ENCODE results near the gene ERVK3-1. TPM values are rescaled to one million over a fixed set of nuclear protein-coding genes. Genes with fewer than 3 reads are reported as not detected.

Gene ERVK3-1
- total RNA-seq, 1 experiment from 2014 or later = 68.4 TPM

GRCh38 chr19:58275564-58275963 lies 29.6 kb upstream of the ERVK3-1 start:
- Mint-ChIP-seq H3K36me3 (ENCODE audit: insufficient read depth, unreplicated experiment) (peaks cover 66% of the 10 kb centered on the region), H3K4me3 (ENCODE audit: low read depth, unreplicated experiment) (no peak overlapping the region), H3K9me3 (ENCODE audit: low read depth, unreplicated experiment) (peaks cover 9% of the 10 kb centered on the region), H3K4me1 (ENCODE audit: low read depth, unreplicated experiment) (peaks cover 10% of the 10 kb centered on the region), H3K27ac (ENCODE audit: unreplicated experiment) (no peak overlapping the region), H3K27me3 (ENCODE audit: unreplicated experiment) (no peaks in the 10 kb centered on the region)
- BruUV-seq (replicated peaks) = no TSS peak
- intact Hi-C loops (cut with micrococcal nuclease; ENCODE audit: unreplicated experiment) = no loop called here
- CTCF ChIA-PET = interaction anchor here (0.6 kb wide), 1 partner anchor 1703 kb away, joined by 4 read pairs; no protein-coding TSS in a partner anchor
- TF ChIP-seq CTCF (IDR thresholded peaks at IDR 0.05; ENCODE audit: unreplicated experiment) = no peak
- DNase-seq = no peak

GRCh38 chr19:58277197-58277596 lies 28.0 kb upstream of the ERVK3-1 start:
- H3K27ac Mint-ChIP-seq (ENCODE audit: unreplicated experiment) = peak overlapping the region; percentile 37
- CTCF ChIA-PET = no interaction called here
- H3K4me3 Mint-ChIP-seq (ENCODE audit: low read depth, unreplicated experiment) = no peak overlapping the region
- no TSS peak for BruUV-seq (replicated peaks)
- no peak for DNase-seq
- H3K4me1 Mint-ChIP-seq (ENCODE audit: low read depth, unreplicated experiment) = peaks cover 10% of the 10 kb centered on the region
- TF ChIP-seq CTCF (IDR thresholded peaks at IDR 0.05; ENCODE audit: unreplicated experiment) = no peak
- peaks cover 16% of the 10 kb centered on the region for H3K9me3 Mint-ChIP-seq (ENCODE audit: low read depth, unreplicated experiment)
- intact Hi-C loops (cut with micrococcal nuclease; ENCODE audit: unreplicated experiment) = no loop called here
- H3K27me3 Mint-ChIP-seq (ENCODE audit: unreplicated experiment) = no peaks in the 10 kb centered on the region
- peaks cover 61% of the 10 kb centered on the region for H3K36me3 Mint-ChIP-seq (ENCODE audit: insufficient read depth, unreplicated experiment)

GRCh38 chr19:58277748-58278540 lies 27.2 kb upstream of the ERVK3-1 start:
- peaks cover 56% of the 10 kb centered on the region for H3K36me3 Mint-ChIP-seq (ENCODE audit: insufficient read depth, unreplicated experiment)
- intact Hi-C loops (cut with micrococcal nuclease; ENCODE audit: unreplicated experiment) = loop anchor here (1.0 kb wide), 1 partner anchor 27 kb away; the partner anchor contains the start of gene ERVK3-1
- H3K27ac Mint-ChIP-seq (ENCODE audit: unreplicated experiment) = peak overlapping the region; percentile 96
- H3K4me1 Mint-ChIP-seq (ENCODE audit: low read depth, unreplicated experiment) = peaks cover 10% of the 10 kb centered on the region
- TF ChIP-seq CTCF (IDR thresholded peaks at IDR 0.05; ENCODE audit: unreplicated experiment) = no peak
- TSS peak; percentile 55 for BruUV-seq (replicated peaks)
- H3K27me3 Mint-ChIP-seq (ENCODE audit: unreplicated experiment) = no peaks in the 10 kb centered on the region
- CTCF ChIA-PET = interaction anchor here (1.0 kb wide), 1 partner anchor 277 kb away, joined by 3 read pairs; the partner anchor contains the start of gene CHMP2A
- DNase-seq = no peak
- peaks cover 18% of the 10 kb centered on the region for H3K9me3 Mint-ChIP-seq (ENCODE audit: low read depth, unreplicated experiment)
- peak overlapping the region; percentile 96 for H3K4me3 Mint-ChIP-seq (ENCODE audit: low read depth, unreplicated experiment)

- CTCF ChIA-PET = interaction anchor here (1.0 kb wide), 1 partner anchor 276 kb away, joined by 3 read pairs; the partner anchor contains the start of gene CHMP2A
- no peak for TF ChIP-seq CTCF (IDR thresholded peaks at IDR 0.05; ENCODE audit: unreplicated experiment)
- Mint-ChIP-seq H3K4me3 (ENCODE audit: low read depth, unreplicated experiment) (peak within 1 kb of the TSS; percentile 96), H3K27ac (ENCODE audit: unreplicated experiment) (peak within 1 kb of the TSS; percentile 96), H3K9me3 (ENCODE audit: low read depth, unreplicated experiment) (peaks cover 18% of the 10 kb centered on the region), H3K36me3 (ENCODE audit: insufficient read depth, unreplicated experiment) (peaks cover 57% of the 10 kb centered on the region), H3K4me1 (ENCODE audit: low read depth, unreplicated experiment) (peaks cover 10% of the 10 kb centered on the region), H3K27me3 (ENCODE audit: unreplicated experiment) (no peaks in the 10 kb centered on the region)
- no TSS peak for BruUV-seq (replicated peaks)
- intact Hi-C loops (cut with micrococcal nuclease; ENCODE audit: unreplicated experiment) = loop anchor here (1.0 kb wide), 1 partner anchor 27 kb away; the partner anchor contains the start of gene ERVK3-1
- peak; percentile 99 for DNase-seq
Measured at GRCh38 chr19:58278541-58279041, 26.6 kb upstream of the ERVK3-1 start, which contains the start of gene ZNF8. TSS of gene ZNF8 (plus strand) at chr19:58278955. CDS start at chr19:58279082, 127 bp downstream.

Measured in Calu3 (cell line).